SU-DHL-6 (cell line): ENCODE results near the gene PTPRN2.

Experiments
- EZH2phosphoT487 ChIP-seq: fragments of 200-600 bp; sonication (generic), shearing (Covaris generic); conservative IDR thresholded peaks from 2 replicates; pipeline ENCODE4 v1.6.1; 2018; ENCODE audit warnings: mild to moderate bottlenecking, antibody characterized with exemption, low read length, moderate library complexity, mixed read lengths
- TF ChIP-seq, protein P1 (sequence below): fragments of 200-600 bp; sonication (generic); IDR thresholded peaks from one replicate; pipeline ENCODE4 v1.5.1; 2017; ENCODE audit warnings: antibody characterized with exemption, mild to moderate bottlenecking, low read length, moderate library complexity; ENCODE audit not compliant: insufficient read depth, poor library complexity, severe bottlenecking

DNA sequence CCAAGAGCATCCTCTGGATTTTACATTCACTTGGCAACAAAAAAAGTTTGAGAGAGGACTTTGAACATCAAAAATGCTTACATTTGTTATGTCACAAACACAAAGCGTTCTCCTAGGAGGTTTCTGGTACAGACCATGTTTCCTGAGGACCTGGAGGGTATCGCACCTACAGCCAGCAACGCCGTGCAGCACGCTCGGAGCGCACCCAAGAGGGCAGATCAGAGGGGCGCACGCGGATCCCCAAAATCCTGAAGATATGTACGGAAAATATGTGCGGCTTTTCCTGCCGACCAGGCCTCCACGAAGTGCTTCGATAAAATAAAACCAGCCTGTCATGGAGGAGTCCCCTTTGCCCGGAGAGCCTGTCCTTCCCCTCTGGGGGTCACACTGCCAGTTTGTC lies 796.0 kb downstream of the PTPRN2 start:
- TF ChIP-seq, protein P1, sequence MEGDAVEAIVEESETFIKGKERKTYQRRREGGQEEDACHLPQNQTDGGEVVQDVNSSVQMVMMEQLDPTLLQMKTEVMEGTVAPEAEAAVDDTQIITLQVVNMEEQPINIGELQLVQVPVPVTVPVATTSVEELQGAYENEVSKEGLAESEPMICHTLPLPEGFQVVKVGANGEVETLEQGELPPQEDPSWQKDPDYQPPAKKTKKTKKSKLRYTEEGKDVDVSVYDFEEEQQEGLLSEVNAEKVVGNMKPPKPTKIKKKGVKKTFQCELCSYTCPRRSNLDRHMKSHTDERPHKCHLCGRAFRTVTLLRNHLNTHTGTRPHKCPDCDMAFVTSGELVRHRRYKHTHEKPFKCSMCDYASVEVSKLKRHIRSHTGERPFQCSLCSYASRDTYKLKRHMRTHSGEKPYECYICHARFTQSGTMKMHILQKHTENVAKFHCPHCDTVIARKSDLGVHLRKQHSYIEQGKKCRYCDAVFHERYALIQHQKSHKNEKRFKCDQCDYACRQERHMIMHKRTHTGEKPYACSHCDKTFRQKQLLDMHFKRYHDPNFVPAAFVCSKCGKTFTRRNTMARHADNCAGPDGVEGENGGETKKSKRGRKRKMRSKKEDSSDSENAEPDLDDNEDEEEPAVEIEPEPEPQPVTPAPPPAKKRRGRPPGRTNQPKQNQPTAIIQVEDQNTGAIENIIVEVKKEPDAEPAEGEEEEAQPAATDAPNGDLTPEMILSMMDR = no peak
- no peak for TF ChIP-seq EZH2phosphoT487
